PC-9 (cell line): ENCODE measurements around the gene LAMC2. TPM values are rescaled to one million over a fixed set of nuclear protein-coding genes. Genes with fewer than 3 reads are reported as not detected.
"Not testable (repeated sequence)": the region's sequence is repeated elsewhere in the genome, so short reads cannot be mapped to it uniquely, and the experiment has no call there.

Experiments used
- BruUV-seq: library from RNA; stranded (reverse); fragments of 400-500 nt; replicated peaks from 2 replicates; lab custom pipeline; 2021; lab: Mats Ljungman, UMichigan
- CTCF ChIA-PET: fragments of 300-600 bp; sonication (Branson Sonifier 250); formaldehyde crosslinking; loops from one replicate; lab custom pipeline; 2022; ENCODE audit warnings: antibody characterized with exemption; lab: Charles Lee
- POLR2A ChIA-PET: fragments of 300-600 bp; sonication (Branson Sonifier 250); formaldehyde crosslinking; loops from one replicate; lab custom pipeline; 2022; ENCODE audit warnings: antibody characterized with exemption; ENCODE audit not compliant: unreplicated experiment; lab: Charles Lee
- DNase-seq, 2 experiments: peaks; one replicate each; pipeline versions ENCODE4 v3.0.0 to v3.0.0-alpha.2; 2015 to 2022; ENCODE audit warnings: mixed read lengths in 1 of 2
- H2AFZ ChIP-seq: fragments of 200-600 bp; sonication (generic); 2 replicates; pipeline ENCODE4 v1.8.1; 2017; ENCODE audit warnings: antibody characterized with exemption
- H3F3A ChIP-seq: fragments of 200-600 bp; sonication (generic); 2 replicates; pipeline ENCODE4 v1.8.1; 2017; ENCODE audit warnings: antibody characterized with exemption, mild to moderate bottlenecking, low read depth; ENCODE audit not compliant: insufficient read depth
- H3K27ac ChIP-seq: fragments of 200-600 bp; sonication (generic); 2 replicates; pipeline ENCODE4 v1.6.1; 2016; ENCODE audit warnings: mixed run types
- H3K27me3 ChIP-seq: fragments of 200-600 bp; sonication (generic); 2 replicates; pipeline ENCODE4 v1.6.1; 2016; ENCODE audit warnings: low read depth, mixed run types; ENCODE audit not compliant: insufficient read depth
- H3K36me3 ChIP-seq: fragments of 200-600 bp; sonication (generic); 2 replicates; pipeline ENCODE4 v1.6.1; 2016; ENCODE audit warnings: low read depth, mixed run types
- H3K4me1 ChIP-seq: fragments of 200-600 bp; sonication (generic); replicated peaks from 2 replicates; pipeline ENCODE4 v1.6.1; 2016; ENCODE audit warnings: mixed run types; ENCODE audit not compliant: insufficient read depth
- H3K4me2 ChIP-seq: fragments of 200-600 bp; sonication (generic); 2 replicates; pipeline ENCODE4 v1.6.1; 2017; ENCODE audit warnings: mixed run types
- H3K4me3 ChIP-seq: fragments of 200-600 bp; sonication (generic); 2 replicates; pipeline ENCODE4 v1.6.1; 2016; ENCODE audit warnings: mixed run types
- H3K79me2 ChIP-seq: fragments of 200-600 bp; sonication (generic); 2 replicates; pipeline ENCODE4 v1.6.1; 2017; ENCODE audit warnings: low read depth, mixed run types
- H3K9me2 ChIP-seq: fragments of 200-600 bp; sonication (generic); 2 replicates; pipeline ENCODE4 v1.8.1; 2017; ENCODE audit warnings: mild to moderate bottlenecking; ENCODE audit not compliant: insufficient read depth
- H3K9me3 ChIP-seq: fragments of 200-600 bp; sonication (generic); 2 replicates; pipeline ENCODE4 v1.8.1; 2016; ENCODE audit warnings: low read depth; ENCODE audit not compliant: insufficient read depth
- H4K20me1 ChIP-seq: fragments of 200-600 bp; sonication (generic); 2 replicates; pipeline ENCODE4 v1.8.1; 2017; ENCODE audit not compliant: insufficient read depth
- CTCF ChIP-seq: fragments of 200-600 bp; sonication (generic); conservative IDR thresholded peaks from 2 replicates; pipeline ENCODE4 v1.6.1; 2017; ENCODE audit warnings: mixed run types, antibody characterized with exemption, mild to moderate bottlenecking, moderate library complexity
- EZH2 ChIP-seq: fragments of 200-600 bp; sonication (generic); IDR thresholded peaks from 2 replicates; pipeline ENCODE4 v1.8.0; 2017; ENCODE audit warnings: antibody characterized with exemption, low read depth
- intact Hi-C: fragments of 100-400 bp; cut with micrococcal nuclease; formaldehyde crosslinking; loops from one replicate; pipeline ENCODE4 v1.10.0; 2022; ENCODE audit not compliant: unreplicated experiment
- total RNA-seq: library from RNA; stranded (reverse); gene quantifications from 2 replicates; pipeline ENCODE4 v1.2.3, GENCODE V29; 2021

Gene LAMC2
- total RNA-seq, 1 experiment from 2014 or later = 109 TPM

DNA sequence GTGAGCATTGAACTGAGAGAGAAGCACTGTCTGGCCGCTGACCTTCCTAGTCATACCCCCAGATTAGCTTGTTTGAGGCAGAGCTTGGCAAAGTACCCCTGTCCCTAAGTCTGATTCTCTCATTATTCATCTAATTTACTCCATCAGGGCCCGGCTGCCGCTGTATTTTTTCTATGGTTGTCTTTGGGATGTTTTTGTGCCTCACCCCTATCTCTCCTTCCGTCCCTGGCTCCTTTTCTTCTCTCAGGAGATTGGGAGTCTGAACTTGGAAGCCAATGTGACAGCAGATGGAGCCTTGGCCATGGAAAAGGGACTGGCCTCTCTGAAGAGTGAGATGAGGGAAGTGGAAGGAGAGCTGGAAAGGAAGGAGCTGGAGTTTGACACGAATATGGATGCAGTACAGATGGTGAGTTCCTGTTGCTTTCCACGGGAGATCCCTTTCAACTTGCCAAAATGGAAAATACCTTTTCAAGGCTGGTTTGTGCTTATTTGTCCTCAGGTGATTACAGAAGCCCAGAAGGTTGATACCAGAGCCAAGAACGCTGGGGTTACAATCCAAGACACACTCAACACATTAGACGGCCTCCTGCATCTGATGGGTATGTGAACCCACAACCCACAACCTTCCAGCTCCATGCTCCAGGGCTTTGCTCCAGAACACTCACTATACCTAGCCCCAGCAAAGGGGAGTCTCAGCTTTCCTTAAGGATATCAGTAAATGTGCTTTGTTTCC, 53.9 kb downstream of the LAMC2 start:
- ChIA-PET POLR2A (no interaction called here), CTCF (interaction anchor here (0.6 kb wide), 1 partner anchor 33 kb away, joined by 8 read pairs; no protein-coding TSS in a partner anchor)
- Histone ChIP-seq H3K27ac (no peak overlapping the region), H3K4me3 (no peak overlapping the region), H2AFZ (no peak overlapping the region), H3K79me2 (no peaks in the 10 kb centered on the region), H3K9me2 (no peaks in the 10 kb centered on the region), H3K4me1 (peaks cover 11% of the 10 kb centered on the region), H3K9me3 (no peaks in the 10 kb centered on the region), H3K4me2 (no peak overlapping the region), H3F3A (peaks cover 20% of the 10 kb centered on the region), H3K36me3 (peaks cover 33% of the 10 kb centered on the region), H4K20me1 (no peaks in the 10 kb centered on the region), H3K27me3 (no peaks in the 10 kb centered on the region)
- no peak for DNase-seq
- intact Hi-C loops = no loop called here
- TSS peak; percentile 48 for BruUV-seq
- TF ChIP-seq EZH2 (no peak), CTCF (no peak)

DNA sequence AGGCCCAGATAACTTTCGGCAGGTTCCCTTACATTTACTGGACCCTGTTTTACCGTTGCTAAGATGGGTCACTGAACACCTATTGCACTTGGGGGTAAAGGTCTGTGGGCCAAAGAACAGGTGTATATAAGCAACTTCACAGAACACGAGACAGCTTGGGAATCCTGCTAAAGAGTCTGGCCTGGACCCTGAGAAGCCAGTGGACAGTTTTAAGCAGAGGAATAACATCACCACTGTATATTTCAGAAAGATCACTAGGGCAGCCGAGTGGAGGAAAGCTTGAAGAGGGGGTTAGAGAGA, 54.4 kb downstream of the LAMC2 start:
- Histone ChIP-seq H4K20me1 (no peaks in the 10 kb centered on the region), H3F3A (peaks cover 15% of the 10 kb centered on the region), H3K27ac (no peak overlapping the region), H3K4me1 (peaks cover 6% of the 10 kb centered on the region), H3K4me2 (no peak overlapping the region), H3K9me2 (no peaks in the 10 kb centered on the region), H3K4me3 (no peak overlapping the region), H3K79me2 (no peaks in the 10 kb centered on the region), H3K9me3 (no peaks in the 10 kb centered on the region), H2AFZ (no peak overlapping the region), H3K36me3 (peaks cover 35% of the 10 kb centered on the region), H3K27me3 (no peaks in the 10 kb centered on the region)
- BruUV-seq = no TSS peak
- intact Hi-C loops = no loop called here
- ChIA-PET POLR2A (no interaction called here), CTCF (interaction anchor here (0.6 kb wide), 1 partner anchor 33 kb away, joined by 8 read pairs; no protein-coding TSS in a partner anchor)
- no peak for TF ChIP-seq EZH2
- no peak for TF ChIP-seq CTCF
- no peak for DNase-seq

- peaks cover 35% of the 10 kb centered on the region for H3K36me3 ChIP-seq
- POLR2A ChIA-PET, CTCF ChIA-PET: not testable (repeated sequence)
These were observed 54.8 kb downstream of the LAMC2 start for GRCh38 chr1:183240853-183241252.

More at GRCh38 chr1:183240853-183241252, 54.8 kb downstream of the LAMC2 start:
- DNase-seq, H3K79me2 ChIP-seq, BruUV-seq, H2AFZ ChIP-seq, H3K27me3 ChIP-seq, H3K4me2 ChIP-seq, H3K27ac ChIP-seq, H3K4me3 ChIP-seq, H4K20me1 ChIP-seq, H3K9me2 ChIP-seq, H3K4me1 ChIP-seq, H3K9me3 ChIP-seq, intact Hi-C loops: not testable (repeated sequence)
- H3F3A ChIP-seq = peaks cover 11% of the 10 kb centered on the region; the same call in 1 of the 2 replicates
